ENCODE data around the gene DBH.

DBH gene

GRCh38 chr9:133692364-133692985 is 56.3 kb downstream of the DBH start:
- no peak overlapping the region for H3K4me3 ChIP-seq (ENCODE audit: low read depth, low read length)
- DNase-seq (ENCODE audit: low read depth): no peak
- TF ChIP-seq, protein P1, sequence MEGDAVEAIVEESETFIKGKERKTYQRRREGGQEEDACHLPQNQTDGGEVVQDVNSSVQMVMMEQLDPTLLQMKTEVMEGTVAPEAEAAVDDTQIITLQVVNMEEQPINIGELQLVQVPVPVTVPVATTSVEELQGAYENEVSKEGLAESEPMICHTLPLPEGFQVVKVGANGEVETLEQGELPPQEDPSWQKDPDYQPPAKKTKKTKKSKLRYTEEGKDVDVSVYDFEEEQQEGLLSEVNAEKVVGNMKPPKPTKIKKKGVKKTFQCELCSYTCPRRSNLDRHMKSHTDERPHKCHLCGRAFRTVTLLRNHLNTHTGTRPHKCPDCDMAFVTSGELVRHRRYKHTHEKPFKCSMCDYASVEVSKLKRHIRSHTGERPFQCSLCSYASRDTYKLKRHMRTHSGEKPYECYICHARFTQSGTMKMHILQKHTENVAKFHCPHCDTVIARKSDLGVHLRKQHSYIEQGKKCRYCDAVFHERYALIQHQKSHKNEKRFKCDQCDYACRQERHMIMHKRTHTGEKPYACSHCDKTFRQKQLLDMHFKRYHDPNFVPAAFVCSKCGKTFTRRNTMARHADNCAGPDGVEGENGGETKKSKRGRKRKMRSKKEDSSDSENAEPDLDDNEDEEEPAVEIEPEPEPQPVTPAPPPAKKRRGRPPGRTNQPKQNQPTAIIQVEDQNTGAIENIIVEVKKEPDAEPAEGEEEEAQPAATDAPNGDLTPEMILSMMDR (conservative IDR thresholded peaks at IDR 0.05; ENCODE audit: low read depth, low read length): no peak

GRCh38 chr9:133693116-133693515 is 57.0 kb downstream of the DBH start:
- TF ChIP-seq, protein P1 (conservative IDR thresholded peaks at IDR 0.05; ENCODE audit: low read depth, low read length): no peak
- no peak overlapping the region for H3K4me3 ChIP-seq (ENCODE audit: low read depth, low read length)
- no peak for DNase-seq (ENCODE audit: low read depth)

- TF ChIP-seq, protein P1 (conservative IDR thresholded peaks at IDR 0.05; ENCODE audit: low read depth, low read length): no peak
- DNase-seq (ENCODE audit: low read depth): no peak
- no peak overlapping the region for H3K4me3 ChIP-seq (ENCODE audit: low read depth, low read length)
Measured at GRCh38 chr9:133693703-133694529, 57.8 kb downstream of the DBH start.

DNA sequence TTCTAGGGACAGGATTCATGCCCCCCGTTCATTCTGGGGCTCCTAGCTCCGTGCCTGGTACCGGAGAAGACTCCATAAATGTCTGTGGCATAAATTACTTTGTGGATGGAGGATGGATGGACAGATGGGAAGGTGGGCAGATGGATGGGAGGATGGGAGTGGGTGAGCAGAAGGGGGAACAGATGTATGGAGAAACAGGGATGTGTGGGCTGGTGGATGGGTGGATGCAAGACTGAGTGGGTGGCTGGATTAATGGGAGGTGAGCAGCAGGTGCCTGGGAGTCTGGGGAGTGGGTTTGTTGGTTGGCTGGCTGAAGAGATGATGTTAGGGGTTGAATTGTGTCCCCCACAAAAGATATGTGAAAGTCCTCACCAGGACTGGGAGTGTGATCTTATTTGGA is 58.5 kb downstream of the DBH start:
- no peak for DNase-seq (ENCODE audit: low read depth)
- H3K4me3 ChIP-seq (ENCODE audit: low read depth, low read length): no peak overlapping the region
- TF ChIP-seq, protein P1 (conservative IDR thresholded peaks at IDR 0.05; ENCODE audit: low read depth, low read length): no peak

- no peak for DNase-seq (ENCODE audit: low read depth)
- H3K4me3 ChIP-seq (ENCODE audit: low read depth, low read length): no peak overlapping the region
- TF ChIP-seq, protein P1 (conservative IDR thresholded peaks at IDR 0.05; ENCODE audit: low read depth, low read length): no peak
Measured at GRCh38 chr9:133696071-133696472, 59.9 kb downstream of the DBH start.

- H3K4me3 ChIP-seq (ENCODE audit: low read depth, low read length): no peak overlapping the region
- TF ChIP-seq, protein P1 (conservative IDR thresholded peaks at IDR 0.05; ENCODE audit: low read depth, low read length): no peak
- DNase-seq (ENCODE audit: low read depth): no peak
Measured at GRCh38 chr9:133699546-133699945, 63.4 kb downstream of the DBH start.
